Measurements from ENCODE around the gene SLC22A14. TPM values are rescaled to one million over a fixed set of nuclear protein-coding genes. Genes with fewer than 3 reads are reported as not detected.
"Not testable (repeated sequence)": the region's sequence is repeated elsewhere in the genome, so short reads cannot be mapped to it uniquely, and the experiment has no call there.

SLC22A14 gene
- 0.09 TPM in 1 of 2 replicates, not detected in the other for total RNA-seq

GRCh38 chr3:38281895-38282686, at the start of gene SLC22A14:
TSS of gene SLC22A14 (plus strand) at chr3:38282294. CDS start at chr3:38306027, 23,733 bp downstream.
- intact Hi-C loops (cut with micrococcal nuclease) = no loop called here

GRCh38 chr3:38232701-38233100, 49.4 kb upstream of the SLC22A14 start:
- intact Hi-C loops (cut with micrococcal nuclease) = no loop called here

- intact Hi-C loops (cut with micrococcal nuclease) = no loop called here
These were observed 46.6 kb upstream of the SLC22A14 start for GRCh38 chr3:38235466-38235865.

GRCh38 chr3:38238416-38239008, 43.6 kb upstream of the SLC22A14 start:
- intact Hi-C loops (cut with micrococcal nuclease) = no loop called here

- intact Hi-C loops (cut with micrococcal nuclease) = not testable (repeated sequence)
These were observed 39.3 kb upstream of the SLC22A14 start for GRCh38 chr3:38242812-38243211.

- intact Hi-C loops (cut with micrococcal nuclease) = no loop called here
These were observed 36.2 kb upstream of the SLC22A14 start for GRCh38 chr3:38245930-38246329.

- intact Hi-C loops (cut with micrococcal nuclease) = no loop called here
These were observed 34.6 kb upstream of the SLC22A14 start for GRCh38 chr3:38247366-38248035.

GRCh38 chr3:38250198-38250597, 31.9 kb upstream of the SLC22A14 start:
- intact Hi-C loops (cut with micrococcal nuclease) = no loop called here

- intact Hi-C loops (cut with micrococcal nuclease) = no loop called here
These were observed 30.9 kb upstream of the SLC22A14 start for GRCh38 chr3:38251197-38251596.

GRCh38 chr3:38253704-38254103, 28.4 kb upstream of the SLC22A14 start:
- intact Hi-C loops (cut with micrococcal nuclease) = no loop called here

- intact Hi-C loops (cut with micrococcal nuclease) = loop anchor here (5.0 kb wide), 1 partner anchor 118 kb away; the partner anchor contains the start of genes ACAA1 and MYD88
These were observed 27.2 kb upstream of the SLC22A14 start for GRCh38 chr3:38254872-38255271.

- intact Hi-C loops (cut with micrococcal nuclease) = loop anchor here (5.0 kb wide), 1 partner anchor 118 kb away; the partner anchor contains the start of genes ACAA1 and MYD88
These were observed 26.5 kb upstream of the SLC22A14 start for GRCh38 chr3:38255627-38256026.

- intact Hi-C loops (cut with micrococcal nuclease) = loop anchor here (5.0 kb wide), 1 partner anchor 120 kb away; the partner anchor contains the start of genes ACAA1 and MYD88
These were observed 24.5 kb upstream of the SLC22A14 start for GRCh38 chr3:38257583-38257982.

GRCh38 chr3:38260474-38260873, 21.6 kb upstream of the SLC22A14 start:
- intact Hi-C loops (cut with micrococcal nuclease) = no loop called here

- intact Hi-C loops (cut with micrococcal nuclease) = no loop called here
These were observed 17.7 kb upstream of the SLC22A14 start for GRCh38 chr3:38264353-38264771.

- intact Hi-C loops (cut with micrococcal nuclease) = no loop called here
These were observed 17.3 kb upstream of the SLC22A14 start for GRCh38 chr3:38264779-38265178.

GRCh38 chr3:38265604-38266307, 16.3 kb upstream of the SLC22A14 start, which contains the start of gene SLC22A13:
TSS of gene SLC22A13 (plus strand) at chr3:38265812. CDS start at chr3:38265861, 49 bp downstream.
- intact Hi-C loops (cut with micrococcal nuclease) = no loop called here

- intact Hi-C loops (cut with micrococcal nuclease) = no loop called here
These were observed 15.3 kb upstream of the SLC22A14 start for GRCh38 chr3:38266810-38267209.

GRCh38 chr3:38267662-38268061, 14.4 kb upstream of the SLC22A14 start:
- intact Hi-C loops (cut with micrococcal nuclease) = no loop called here

- intact Hi-C loops (cut with micrococcal nuclease) = no loop called here
These were observed 14.0 kb upstream of the SLC22A14 start for GRCh38 chr3:38268087-38268486.

- intact Hi-C loops (cut with micrococcal nuclease) = no loop called here
These were observed 13.6 kb upstream of the SLC22A14 start for GRCh38 chr3:38268522-38268921.

All from T-helper 2 cell treated with Interferon-gamma antibody and Interleukin-4, amounts not matched to agents 100 ng/mL and 5 ng/mL, for 36 hours (primary cell).